HCT116 (cell line): ENCODE data around the gene ARHGDIG. TPM values are rescaled to one million over a fixed set of nuclear protein-coding genes. Genes with fewer than 3 reads are reported as not detected.

Experiments used
- ATAC-seq: fragments of 200-7000 bp; cut with Tn5 transposase; 2 replicates; pipeline ENCODE4 v1.9.1; 2020; ENCODE audit warnings: mild to moderate bottlenecking, moderate library complexity
- BruUV-seq: library from RNA; stranded (reverse); fragments of 400-500 nt; replicated peaks from 2 replicates; lab custom pipeline; 2021; lab: Mats Ljungman, UMichigan
- CTCF ChIA-PET: fragments of 300-600 bp; sonication (Branson Sonifier 250); formaldehyde crosslinking; loops from one replicate; lab custom pipeline; 2021; ENCODE audit warnings: antibody characterized with exemption; lab: Charles Lee
- POLR2A ChIA-PET: fragments of 300-600, 350-600 bp; sonication (Branson Sonifier 250); formaldehyde crosslinking; loops from one replicate; lab custom pipeline; 2021; ENCODE audit warnings: antibody characterized with exemption; lab: Charles Lee
- RAD21 ChIA-PET, 2 experiments: fragments of 300-600 bp; sonication (Branson Sonifier 250); formaldehyde crosslinking; loops; one replicate each; lab custom pipeline; 2023; ENCODE audit warnings: low total read pairs in 2 of 2; ENCODE audit not compliant: uncharacterized antibody in 2 of 2, unreplicated experiment in 2 of 2, low non-redundant PET in 1 of 2; lab: Charles Lee
- DNase-seq: peaks from one replicate; pipeline ENCODE4 v3.0.0-alpha.2; 2010; ENCODE audit warnings: low read depth, low spot score
- H2AFZ ChIP-seq: fragments of 200-600 bp; shearing (Covaris generic), sonication (generic); 2 replicates; pipeline ENCODE4 v1.6.1; 2017; ENCODE audit warnings: low read depth, mixed run types, mixed read lengths, antibody characterized with exemption, low read length; ENCODE audit not compliant: poor library complexity, severe bottlenecking
- H3K27ac ChIP-seq: 2 replicates; pipeline ENCODE4 v1.5.1; 2012; ENCODE audit warnings: low read depth, low read length
- H3K27me3 ChIP-seq: fragments of 200-600 bp; sonication (generic); 2 replicates; pipeline ENCODE4 v1.6.1; 2016; ENCODE audit warnings: mixed run types, low read length, mixed read lengths; ENCODE audit not compliant: insufficient read depth
- H3K36me3 ChIP-seq, 2 experiments: fragments of 200-500 bp in 1 of 2; fragments of 200-600 bp in 1 of 2; sonication (Bioruptor generic) in 1 of 2; sonication (generic) in 1 of 2; 2 replicates each; pipeline versions ENCODE4 v1.5.1 to v1.6.1; 2014 to 2016; ENCODE audit warnings: low read length in 2 of 2, inconsistent platforms in 1 of 2, mixed read lengths in 1 of 2, mixed run types in 1 of 2; ENCODE audit not compliant: insufficient read depth in 2 of 2, control insufficient read depth in 1 of 2
- H3K4me1 ChIP-seq, 2 experiments: fragments of 200-600 bp in 1 of 2; sonication (generic) in 1 of 2; 2 replicates each; pipeline versions ENCODE4 v1.5.1 to v1.6.1; 2012 to 2017; ENCODE audit warnings: low read length in 2 of 2, inconsistent platforms in 1 of 2, mild to moderate bottlenecking in 1 of 2, mixed read lengths in 1 of 2, mixed run types in 1 of 2, moderate library complexity in 1 of 2; ENCODE audit not compliant: insufficient read depth in 2 of 2, control insufficient read depth in 1 of 2
- H3K4me2 ChIP-seq: fragments of 200-600 bp; sonication (generic); 2 replicates; pipeline ENCODE4 v1.6.1; 2017; ENCODE audit warnings: mixed run types, low read length, mixed read lengths
- H3K4me3 ChIP-seq, 2 experiments: fragments of 200-600 bp in 1 of 2; sonication (generic) in 1 of 2; replicated peaks in 1 of 2; 2 replicates each; pipeline ENCODE4 v1.5.1; 2011 to 2016; ENCODE audit warnings: low read length in 2 of 2, control low read depth in 1 of 2, low read depth in 1 of 2, mild to moderate bottlenecking in 1 of 2, mixed read lengths in 1 of 2, mixed run types in 1 of 2
- H3K79me2 ChIP-seq: fragments of 200-600 bp; sonication (generic); 2 replicates; pipeline ENCODE4 v1.6.1; 2017; ENCODE audit warnings: mild to moderate bottlenecking, mixed run types, low read length, moderate library complexity, mixed read lengths; ENCODE audit not compliant: insufficient read depth
- H3K9ac ChIP-seq: fragments of 200-600 bp; sonication (generic); 2 replicates; pipeline ENCODE4 v1.6.1; 2016; ENCODE audit warnings: low read length, mixed read lengths
- H3K9me2 ChIP-seq: fragments of 200-600 bp; sonication (generic), shearing (Covaris generic); 2 replicates; pipeline ENCODE4 v1.6.1; 2017; ENCODE audit warnings: mixed run types, mild to moderate bottlenecking, moderate library complexity; ENCODE audit not compliant: insufficient read depth
- H3K9me3 ChIP-seq, 2 experiments: fragments of 200-500 bp in 1 of 2; fragments of 200-600 bp in 1 of 2; sonication (Bioruptor generic) in 1 of 2; sonication (generic) in 1 of 2; 2 replicates each; pipeline ENCODE4 v1.6.1; 2014 to 2017; ENCODE audit warnings: low read length in 2 of 2, mixed read lengths in 2 of 2, inconsistent platforms in 1 of 2, low read depth in 1 of 2, mild to moderate bottlenecking in 1 of 2, mixed run types in 1 of 2, moderate library complexity in 1 of 2; ENCODE audit not compliant: control insufficient read depth in 1 of 2, insufficient read depth in 1 of 2
- H4K20me1 ChIP-seq: fragments of 200-600 bp; sonication (generic), shearing (Covaris generic); 2 replicates; pipeline ENCODE4 v1.6.1; 2017; ENCODE audit warnings: mixed run types, mild to moderate bottlenecking, moderate library complexity; ENCODE audit not compliant: insufficient read depth
- CTCF ChIP-seq, 3 experiments: fragments of 200-600 bp in 1 of 3; sonication (generic) in 1 of 3; IDR thresholded peaks in 2 of 3; conservative IDR thresholded peaks in 1 of 3; 2 replicates each; pipeline ENCODE4 v1.5.1; 2012 to 2017; ENCODE audit warnings: low read depth in 2 of 3, low read length in 2 of 3, antibody characterized with exemption in 1 of 3, borderline replicate concordance in 1 of 3, control low read depth in 1 of 3, mild to moderate bottlenecking in 1 of 3, mixed read lengths in 1 of 3, mixed run types in 1 of 3, moderate library complexity in 1 of 3; ENCODE audit not compliant: insufficient read depth in 1 of 3
- POLR2A ChIP-seq: IDR thresholded peaks from 2 replicates; pipeline ENCODE4 v1.7.0; 2011; ENCODE audit warnings: borderline replicate concordance; ENCODE audit not compliant: insufficient read depth, insufficient read length; ENCODE audit errors: extremely low read depth
- SRF ChIP-seq: IDR thresholded peaks from 2 replicates; pipeline ENCODE4 v1.6.1; 2012; ENCODE audit warnings: low read depth
- ZFX ChIP-seq: fragments of 450-650 bp; IDR thresholded peaks from 2 replicates; pipeline ENCODE4 v1.6.1; 2017
- intact Hi-C: fragments of 100-400 bp; cut with micrococcal nuclease; formaldehyde crosslinking; loops from 2 replicates; pipeline ENCODE4 v1.10.0; 2022
- total RNA-seq: library from RNA; stranded (reverse); gene quantifications from one replicate; pipeline ENCODE4 v1.2.1, GENCODE V29; 2021; ENCODE audit not compliant: unreplicated experiment
- TF ChIP-seq, protein P1 (sequence below): IDR thresholded peaks from 2 replicates; pipeline ENCODE4 v1.6.1; 2011; ENCODE audit warnings: mild to moderate bottlenecking, low read length, moderate library complexity; ENCODE audit not compliant: insufficient replicate concordance; ENCODE audit errors: extremely low read depth

ARHGDIG gene
- total RNA-seq, 1 experiment from 2014 or later = not detected

DNA sequence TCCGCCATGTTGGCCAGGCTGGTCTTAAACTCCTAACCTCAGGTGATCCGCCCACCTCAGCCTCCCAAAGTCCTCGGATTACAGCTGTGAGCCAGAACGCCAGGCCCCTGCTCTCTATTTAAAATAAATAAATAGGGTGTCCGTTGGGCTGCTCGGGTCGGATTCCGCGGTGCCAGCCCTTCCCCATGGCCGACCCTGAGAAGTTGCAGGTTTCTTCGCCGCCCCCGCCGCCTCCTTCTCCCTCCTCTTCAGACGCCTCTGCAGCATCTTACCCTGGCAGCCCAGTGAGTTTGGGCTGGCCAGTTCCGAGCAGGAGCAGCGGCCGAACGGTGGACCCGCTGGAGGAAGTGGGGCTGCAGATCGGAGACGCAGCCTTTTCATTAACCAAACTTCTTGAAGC, 49.4 kb upstream of the ARHGDIG start:
- no peaks in the 10 kb centered on the region for H3K27me3 ChIP-seq

More for the DNA sequence above, 49.4 kb upstream of the ARHGDIG start:
- Histone ChIP-seq H3K4me2 (no peak overlapping the region), H3K4me1 (peaks cover 0 to 13% of the 10 kb centered on the region in 2 experiments; a peak in 2 of 4 replicates), H3K9me3 (no peaks in the 10 kb centered on the region), H2AFZ (no peak overlapping the region), H3K27ac (no peak overlapping the region), H3K9ac (no peak overlapping the region), H4K20me1 (peaks cover 9% of the 10 kb centered on the region; the same call in 1 of the 2 replicates), H3K36me3 (peaks cover 14 to 16% of the 10 kb centered on the region in 2 experiments; a peak in 2 of 4 replicates), H3K9me2 (no peaks in the 10 kb centered on the region)
- ChIA-PET POLR2A (no interaction called here), RAD21 (no interaction called here), CTCF (no interaction called here)
- intact Hi-C loops = no loop called here
- BruUV-seq = no TSS peak
- ATAC-seq = no peak
- TF ChIP-seq, protein P1, sequence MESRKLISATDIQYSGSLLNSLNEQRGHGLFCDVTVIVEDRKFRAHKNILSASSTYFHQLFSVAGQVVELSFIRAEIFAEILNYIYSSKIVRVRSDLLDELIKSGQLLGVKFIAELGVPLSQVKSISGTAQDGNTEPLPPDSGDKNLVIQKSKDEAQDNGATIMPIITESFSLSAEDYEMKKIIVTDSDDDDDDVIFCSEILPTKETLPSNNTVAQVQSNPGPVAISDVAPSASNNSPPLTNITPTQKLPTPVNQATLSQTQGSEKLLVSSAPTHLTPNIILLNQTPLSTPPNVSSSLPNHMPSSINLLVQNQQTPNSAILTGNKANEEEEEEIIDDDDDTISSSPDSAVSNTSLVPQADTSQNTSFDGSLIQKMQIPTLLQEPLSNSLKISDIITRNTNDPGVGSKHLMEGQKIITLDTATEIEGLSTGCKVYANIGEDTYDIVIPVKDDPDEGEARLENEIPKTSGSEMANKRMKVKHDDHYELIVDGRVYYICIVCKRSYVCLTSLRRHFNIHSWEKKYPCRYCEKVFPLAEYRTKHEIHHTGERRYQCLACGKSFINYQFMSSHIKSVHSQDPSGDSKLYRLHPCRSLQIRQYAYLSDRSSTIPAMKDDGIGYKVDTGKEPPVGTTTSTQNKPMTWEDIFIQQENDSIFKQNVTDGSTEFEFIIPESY = no peak
- TF ChIP-seq ZFX (no peak), CTCF (IDR thresholded peaks at IDR 0.05 in 2 of 3, conservative IDR thresholded peaks at IDR 0.05 in 1 of 3; ENCODE audit: borderline replicate concordance in 1 of 3, insufficient read depth in 1 of 3, low read depth in 2 of 3, low read length in 2 of 3) (no peak), POLR2A (no peak), SRF (no peak)
- TF ChIP-seq, all 23 proteins: peak for 0
- Histone ChIP-seq H3K79me2 (peaks cover 31% of the 10 kb centered on the region), H3K4me3 (no peak overlapping the region)
- no peak for DNase-seq
